RWPE1 (cell line): ENCODE results near the gene GNB3.

Source experiments
- CTCF ChIA-PET: fragments of 350-600 bp; sonication (Branson Sonifier 250); formaldehyde crosslinking; extraction: SDS; loops from one replicate; lab custom pipeline; 2021; lab: Yijun Ruan, JAX
- POLR2A ChIA-PET: fragments of 400-600 bp; formaldehyde crosslinking; extraction: SDS; loops from one replicate; lab custom pipeline; 2020; ENCODE audit warnings: antibody characterized with exemption; ENCODE audit not compliant: low non-redundant PET; lab: Yijun Ruan, JAX
- DNase-seq: peaks from one replicate; pipeline ENCODE4 v3.0.0; 2012; ENCODE audit warnings: low spot score
- H3K27ac ChIP-seq: fragments of 450-650 bp; 2 replicates; pipeline ENCODE4 v1.5.1; 2017
- CTCF ChIP-seq: fragments of 450-650 bp; conservative IDR thresholded peaks from 2 replicates; pipeline ENCODE4 v1.5.1; 2017; ENCODE audit warnings: low read depth, mild to moderate bottlenecking

GNB3 gene

GRCh38 chr12:6851921-6852650 lies 11.4 kb downstream of the GNB3 start, which contains the start of gene USP5:
TSS of gene USP5 (plus strand) at chr12:6852150. CDS start at chr12:6852180, 30 bp downstream.
- TF ChIP-seq CTCF: no peak
- peak within 1 kb of the TSS; percentile 85 for H3K27ac ChIP-seq
- ChIA-PET POLR2A (interaction anchor here (0.5 to 2.6 kb wide), 8 partner anchors 12 to 156 kb away, joined by 3 to 13 read pairs (median 3); partner anchors contain the start of genes COPS7A, GNB3, MLF2 and TPI1), CTCF (interaction anchor here (0.6 to 1.6 kb wide), 4 partner anchors 15 to 27 kb away, joined by 3 to 7 read pairs (median 4); no protein-coding TSS in a partner anchor)
- peak; percentile 98 for DNase-seq

GRCh38 chr12:6852651-6853354 lies 12.1 kb downstream of the GNB3 start:
- TF ChIP-seq CTCF: no peak
- CTCF ChIA-PET: interaction anchor here (0.6 to 1.6 kb wide), 4 partner anchors 15 to 28 kb away, joined by 3 to 7 read pairs (median 4); no protein-coding TSS in a partner anchor
- peak; percentile 55 for DNase-seq
- POLR2A ChIA-PET: interaction anchor here (0.6 to 2.6 kb wide), 7 partner anchors 12 to 128 kb away, joined by 3 to 13 read pairs (median 3); partner anchors contain the start of genes GNB3, MLF2 and TPI1
- H3K27ac ChIP-seq: peak overlapping the region; percentile 85

DNA sequence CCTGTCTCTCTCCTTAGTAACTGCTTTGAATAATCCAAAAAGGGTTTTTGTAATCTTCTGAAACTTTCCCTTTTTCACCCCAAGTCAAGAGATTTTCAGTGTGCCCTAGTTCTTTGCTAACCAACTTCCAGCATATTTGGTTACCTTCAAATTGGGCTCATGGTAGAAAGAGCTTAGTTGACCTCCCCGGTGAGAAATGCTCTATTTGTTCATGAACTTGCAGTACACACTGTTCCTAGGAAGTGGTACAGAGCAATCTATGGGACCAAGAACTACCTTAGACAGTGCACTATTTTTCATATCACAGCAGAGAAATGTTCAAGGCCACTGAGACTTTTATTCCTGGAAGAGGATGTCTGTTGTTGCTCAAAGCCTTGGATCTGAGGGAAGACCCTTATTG lies 12.9 kb downstream of the GNB3 start:
- no peak for TF ChIP-seq CTCF
- CTCF ChIA-PET: interaction anchor here (1.6 kb wide), 1 partner anchor 16 kb away, joined by 7 read pairs; no protein-coding TSS in a partner anchor

DNA sequence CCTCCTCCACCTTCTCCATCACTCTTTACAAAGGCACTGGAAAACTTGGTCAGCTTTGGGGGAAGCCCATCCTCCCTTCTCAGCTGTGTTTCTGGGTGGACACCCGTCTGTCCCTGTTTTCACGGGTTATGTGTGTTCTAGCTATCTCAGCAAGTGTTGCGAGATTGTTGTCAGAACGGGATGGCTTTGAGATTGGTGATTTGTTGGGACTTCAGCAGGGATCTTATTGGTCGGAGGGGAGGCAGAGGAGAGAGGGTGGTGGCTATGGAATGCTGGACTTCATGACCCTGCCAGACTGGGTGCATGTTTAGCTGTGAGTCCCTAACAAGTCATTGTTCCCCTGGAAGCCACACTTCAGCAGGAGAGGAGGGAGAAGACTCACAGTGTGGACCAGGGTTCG lies 13.3 kb downstream of the GNB3 start:
- peak overlapping the region; percentile 37 for H3K27ac ChIP-seq
- TF ChIP-seq CTCF: no peak
- DNase-seq: no peak
- ChIA-PET POLR2A (no interaction called here), CTCF (interaction anchor here (0.6 to 1.3 kb wide), 3 partner anchors 11 to 193 kb away, joined by 3 to 6 read pairs (median 4); no protein-coding TSS in a partner anchor)

More for the DNA sequence above, 12.9 kb downstream of the GNB3 start:
- DNase-seq: no peak
- POLR2A ChIA-PET: interaction anchor here (2.6 kb wide), 1 partner anchor 14 kb away, joined by 13 read pairs; the partner anchor contains the start of gene TPI1
- H3K27ac ChIP-seq: peak overlapping the region; percentile 85

- no peak for DNase-seq
- H3K27ac ChIP-seq: no peak overlapping the region
- CTCF ChIA-PET: interaction anchor here (1.3 kb wide), 1 partner anchor 14 kb away, joined by 6 read pairs; no protein-coding TSS in a partner anchor
- TF ChIP-seq CTCF: no peak
- POLR2A ChIA-PET: no interaction called here
Measured at GRCh38 chr12:6855322-6855721, 14.6 kb downstream of the GNB3 start.

- CTCF ChIA-PET: interaction anchor here (0.6 kb wide), 1 partner anchor 212 kb away, joined by 3 read pairs; no protein-coding TSS in a partner anchor
- POLR2A ChIA-PET: no interaction called here
- no peak for DNase-seq
- TF ChIP-seq CTCF: no peak
- no peak overlapping the region for H3K27ac ChIP-seq
Measured at GRCh38 chr12:6858799-6859198, 18.1 kb downstream of the GNB3 start.
